Kidney capillary endothelial cell (primary cell): ENCODE measurements around the gene BEND7.

Source experiments
- DNase-seq: peaks from one replicate; pipeline ENCODE4 v3.0.0-alpha.2; 2018; ENCODE audit warnings: low spot score

The BEND7 gene

GRCh38 chr10:13520194-13520593 is 8.6 kb downstream of the BEND7 start:
- DNase-seq = no peak

- no peak for DNase-seq
These were observed 10.6 kb downstream of the BEND7 start for GRCh38 chr10:13518076-13518692.

GRCh38 chr10:13517675-13518074 is 11.1 kb downstream of the BEND7 start:
- no peak for DNase-seq

DNA sequence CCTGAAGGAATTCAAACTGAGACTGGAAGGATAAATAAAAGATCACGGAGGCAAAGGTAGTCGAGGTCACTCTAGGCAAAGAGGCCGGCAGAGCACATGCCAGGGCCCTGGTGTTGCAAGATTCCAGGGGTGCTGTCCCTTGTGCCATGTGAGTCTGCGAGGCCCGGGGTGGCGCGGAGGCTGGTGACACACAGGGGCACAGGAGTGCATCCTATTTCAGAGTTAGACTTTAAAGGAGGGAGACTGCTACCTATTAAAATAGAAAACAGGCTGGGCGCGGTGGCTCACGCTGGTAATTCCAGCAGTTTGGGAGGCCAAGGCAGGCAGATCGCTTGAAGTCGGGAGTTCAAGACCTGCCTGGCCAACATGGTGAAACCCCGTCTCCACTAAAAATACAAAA is 12.6 kb downstream of the BEND7 start:
- DNase-seq = no peak

- DNase-seq = no peak
These were observed 13.3 kb downstream of the BEND7 start for GRCh38 chr10:13515467-13515866.

DNA sequence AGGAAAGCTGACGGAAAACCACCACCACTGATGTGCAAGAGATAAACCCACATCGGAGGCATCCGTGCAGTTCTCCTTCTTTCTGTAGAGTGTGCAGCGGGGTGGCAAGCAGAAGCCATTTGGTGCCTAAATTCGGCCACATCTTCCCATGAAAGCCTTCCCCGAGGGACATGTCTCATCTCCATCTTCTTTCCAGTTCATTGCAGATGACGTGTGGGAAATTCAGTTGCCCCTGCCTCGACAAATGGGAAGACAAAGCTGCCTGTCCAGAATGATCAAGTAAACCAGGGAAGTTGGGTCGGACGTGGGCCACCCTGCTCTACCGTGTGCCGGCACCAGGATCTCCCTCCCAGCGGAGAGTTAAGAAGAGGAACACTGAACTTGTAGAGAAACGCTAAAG is 14.5 kb downstream of the BEND7 start:
- DNase-seq = no peak

- DNase-seq = no peak
These were observed 16.2 kb downstream of the BEND7 start for GRCh38 chr10:13512564-13512963.

DNA sequence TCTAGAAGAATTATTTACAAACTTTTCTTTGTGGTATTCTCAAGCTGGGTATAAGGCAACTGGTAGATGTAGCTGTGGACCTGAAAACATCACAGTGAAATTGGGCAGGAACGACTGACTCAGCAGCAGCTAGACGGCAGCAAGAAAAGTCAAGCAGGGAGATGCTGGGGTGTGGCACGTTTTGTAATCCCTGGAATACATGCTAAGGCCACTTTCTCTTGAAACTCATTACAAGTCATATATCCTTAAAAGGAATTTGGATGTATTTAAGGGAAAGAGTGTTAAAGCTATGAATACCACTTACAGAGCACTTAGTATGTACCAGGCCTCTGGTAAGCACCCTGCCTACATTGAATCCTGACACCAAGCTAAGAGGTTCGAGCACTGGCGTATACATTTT is 17.4 kb downstream of the BEND7 start:
- DNase-seq = no peak

- DNase-seq = no peak
These were observed 23.6 kb downstream of the BEND7 start for GRCh38 chr10:13505052-13505680.

DNA sequence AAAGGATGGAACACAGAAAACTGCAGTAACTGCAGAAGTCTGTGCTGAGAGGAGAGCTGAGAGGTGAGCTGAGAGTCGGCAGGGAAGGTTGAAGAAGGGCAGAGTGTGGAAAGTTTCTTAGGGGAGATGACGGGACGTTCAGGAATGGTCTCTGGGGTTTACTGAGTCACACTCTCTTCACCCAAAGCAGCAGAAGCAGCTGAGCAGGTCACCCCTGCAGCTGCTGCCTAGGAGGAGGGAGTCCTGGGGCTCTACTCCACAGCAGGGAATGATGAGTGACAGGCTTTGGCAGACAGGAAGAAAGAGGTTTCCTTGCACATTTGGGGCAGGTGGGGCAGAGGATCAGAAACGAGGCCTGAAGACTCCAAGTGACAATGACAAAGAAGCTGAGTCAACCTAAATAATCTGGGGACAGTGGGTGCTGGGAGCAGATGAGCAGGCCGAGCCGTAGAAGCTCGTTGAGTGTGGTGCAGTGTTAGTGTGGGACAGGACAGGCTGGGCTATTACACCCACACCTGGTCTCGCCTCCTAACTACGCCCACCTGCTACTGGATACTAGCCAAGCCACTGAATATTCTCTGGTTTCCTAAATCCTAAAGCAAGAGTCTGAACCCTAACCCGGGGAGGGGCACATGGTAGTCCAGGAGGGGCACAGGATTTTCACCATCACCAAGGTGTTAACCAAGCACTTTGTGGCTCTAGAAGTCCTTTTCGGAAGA is 24.9 kb downstream of the BEND7 start:
- DNase-seq = no peak

GRCh38 chr10:13502380-13502779 is 26.4 kb downstream of the BEND7 start:
- no peak for DNase-seq

- DNase-seq = no peak
These were observed 28.6 kb downstream of the BEND7 start for GRCh38 chr10:13500201-13500600.

DNA sequence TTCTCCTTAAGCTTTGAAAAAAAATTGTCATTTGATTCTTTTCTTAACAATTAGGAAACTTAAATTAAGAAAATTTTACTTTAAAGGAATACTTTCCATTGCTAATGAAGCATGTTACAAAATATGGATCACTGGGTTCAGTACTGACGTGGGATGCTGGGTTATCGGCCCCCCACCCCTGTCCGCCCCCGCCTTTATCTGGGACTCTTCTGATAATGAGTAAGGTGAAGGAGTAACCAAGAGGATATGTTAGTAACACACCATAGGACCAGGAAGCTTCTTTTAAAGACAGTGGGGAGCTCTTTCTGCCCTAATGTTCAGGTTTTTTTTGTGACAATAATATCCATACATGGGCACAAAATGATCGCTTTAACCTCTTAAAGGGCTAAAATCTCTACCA is 29.7 kb downstream of the BEND7 start:
- no peak for DNase-seq

- no peak for DNase-seq
These were observed 31.9 kb downstream of the BEND7 start for GRCh38 chr10:13496931-13497330.

DNA sequence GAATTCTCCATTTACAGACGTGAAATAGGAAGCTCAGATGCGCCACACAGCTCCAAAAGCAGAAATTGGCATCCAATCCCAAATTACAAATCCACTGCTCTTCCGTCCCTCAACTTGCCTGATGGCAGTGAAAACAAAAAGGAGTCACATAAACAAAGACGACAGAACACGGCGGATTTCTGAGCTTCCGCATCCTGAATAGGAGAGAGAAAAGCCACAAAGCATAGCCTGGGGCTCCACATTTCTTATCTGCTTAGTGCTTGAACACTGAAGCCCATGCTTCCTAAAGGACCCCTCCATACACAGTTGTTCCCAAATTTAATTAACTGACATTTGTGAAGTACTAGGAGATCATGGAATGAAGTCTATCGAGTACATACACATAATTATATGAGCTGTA is 32.6 kb downstream of the BEND7 start:
- no peak for DNase-seq

- no peak for DNase-seq
These were observed 36.2 kb downstream of the BEND7 start for GRCh38 chr10:13492493-13493180.

DNA sequence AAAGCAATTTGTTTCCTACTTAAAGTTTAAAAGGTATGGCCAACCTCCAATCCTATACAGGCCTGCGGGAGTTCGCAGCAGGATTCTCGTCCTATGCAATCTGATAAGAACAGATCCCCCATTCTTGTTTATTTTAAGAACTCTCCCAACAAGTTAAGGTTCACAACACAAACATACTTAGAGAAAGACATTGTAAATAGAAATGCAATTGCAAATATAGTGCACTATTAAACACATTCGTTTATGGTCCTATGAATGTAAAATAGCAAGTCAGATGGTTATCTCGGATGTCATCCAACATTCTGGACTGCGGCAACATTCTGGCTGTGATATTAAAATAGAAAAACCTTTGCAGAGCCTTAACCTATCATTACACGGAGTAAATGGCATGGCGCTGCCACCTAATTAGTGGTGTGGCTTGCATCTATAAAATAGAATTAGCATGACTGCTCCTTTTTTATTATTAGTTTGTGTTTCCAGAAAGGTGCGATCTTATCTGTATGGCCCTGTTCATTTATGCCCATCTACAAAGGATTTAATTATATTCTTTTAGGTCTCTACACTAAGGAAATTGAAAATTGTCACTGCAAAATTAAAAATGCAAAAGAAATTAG is 37.0 kb downstream of the BEND7 start:
- no peak for DNase-seq

GRCh38 chr10:13490503-13490902 is 38.3 kb downstream of the BEND7 start:
- no peak for DNase-seq

- DNase-seq = no peak
These were observed 39.7 kb downstream of the BEND7 start for GRCh38 chr10:13489035-13489599.

DNA sequence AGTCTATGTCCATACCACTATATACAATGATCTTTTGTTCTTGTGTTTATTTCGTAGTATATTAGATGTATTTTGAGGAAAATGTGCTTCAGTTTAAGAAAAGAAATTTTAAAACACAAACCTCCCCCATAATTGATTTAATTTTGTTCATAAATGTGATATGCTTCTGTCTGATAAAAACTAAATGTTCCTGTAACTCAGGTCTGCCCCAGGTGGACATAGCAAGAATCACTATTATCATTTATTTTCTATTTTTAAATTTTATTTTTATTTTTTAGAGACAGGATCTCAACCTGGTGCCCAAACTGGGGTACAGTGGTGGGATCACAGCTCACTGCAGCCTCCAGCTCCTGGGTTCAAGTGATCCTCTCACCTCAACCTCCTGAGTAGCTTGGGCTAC is 43.2 kb downstream of the BEND7 start:
- DNase-seq = peak; percentile 10

DNA sequence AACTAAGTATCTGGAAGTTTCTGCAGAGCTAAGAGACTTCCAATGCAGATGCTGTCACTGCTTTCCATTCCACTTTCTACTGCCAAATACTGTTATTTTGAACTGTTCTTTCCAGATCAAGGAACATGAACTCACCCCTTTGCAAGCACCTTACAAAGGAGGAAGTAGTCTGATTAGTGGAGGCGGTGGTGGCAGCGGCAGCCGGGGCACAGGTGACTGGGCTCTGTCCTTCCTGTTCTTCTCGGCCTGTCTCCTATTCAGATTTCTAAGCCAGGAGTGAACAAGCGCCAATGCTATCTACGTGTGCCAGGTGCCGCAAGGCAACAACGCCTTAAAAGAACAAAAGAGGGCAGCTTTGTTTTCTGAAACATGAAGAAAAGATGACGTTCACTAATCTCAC is 44.9 kb downstream of the BEND7 start:
- no peak for DNase-seq

GRCh38 chr10:13483073-13483472 is 45.7 kb downstream of the BEND7 start:
- DNase-seq = no peak
